Ascending aorta (tissue), 2 donors: ENCODE results near the gene SNRNP25. TPM values are rescaled to one million over a fixed set of nuclear protein-coding genes. Genes with fewer than 3 reads are reported as not detected.

Source experiments
- DNase-seq, 2 donors: peaks; one replicate each; pipeline ENCODE4 v3.0.0-alpha.2; 2019; ENCODE audit warnings: low spot score in 2 of 2
- H3K27ac ChIP-seq, 2 donors: fragments of 200-600 bp; sonication (generic); one replicate each; pipeline ENCODE4 v1.5.1; 2016 to 2017; ENCODE audit warnings: mild to moderate bottlenecking in 1 of 2
- H3K27me3 ChIP-seq: fragments of 200-600 bp; sonication (generic); one replicate; pipeline ENCODE4 v1.5.1; 2017
- H3K36me3 ChIP-seq, 2 donors: fragments of 200-600 bp; sonication (generic); one replicate each; pipeline ENCODE4 v1.5.1; 2016
- H3K4me1 ChIP-seq, 2 donors: fragments of 200-600 bp; sonication (generic); one replicate each; pipeline ENCODE4 v1.5.1; 2016 to 2017; ENCODE audit warnings: mild to moderate bottlenecking in 1 of 2
- H3K4me3 ChIP-seq, 2 donors: fragments of 200-600 bp; sonication (generic); one replicate each; pipeline ENCODE4 v1.5.1; 2016 to 2017; ENCODE audit warnings: mild to moderate bottlenecking in 1 of 2
- H3K9me3 ChIP-seq, 2 donors: fragments of 200-600 bp; sonication (generic); one replicate each; pipeline ENCODE4 v1.5.1; 2016
- CTCF ChIP-seq, 3 experiments: fragments of 200-600 bp in 2 of 3; fragments of 450-650 bp in 1 of 3; sonication (generic) in 2 of 3; IDR thresholded peaks; one replicate each; pipeline ENCODE4 v1.5.1; 2016 to 2019; ENCODE audit warnings: antibody characterized with exemption in 3 of 3, mild to moderate bottlenecking in 1 of 3, moderate library complexity in 1 of 3
- intact Hi-C: fragments of 100-400 bp; cut with DNase I; formaldehyde crosslinking; loops from one replicate; pipeline ENCODE4 v1.15.1; 2023
- total RNA-seq: library from RNA; depleted of rRNA; stranded (reverse); fragments of >200 nt; gene quantifications from one replicate; pipeline ENCODE4 v1.1.0, GENCODE V29; 2016

SNRNP25 gene
- total RNA-seq, 1 donor from 2014 or later: not detected

GRCh38 chr16:97822-98221 lies 44.2 kb downstream of the SNRNP25 start:
- no peaks in the 10 kb centered on the region for H3K27me3 ChIP-seq
- H3K27ac ChIP-seq: no peak overlapping the region
- H3K36me3 ChIP-seq: peaks cover 2 to 13% of the 10 kb centered on the region in 2 donors
- DNase-seq: no peak
- H3K9me3 ChIP-seq: no peaks in the 10 kb centered on the region
- TF ChIP-seq CTCF (IDR thresholded peaks at IDR 0.05): no peak
- intact Hi-C loops: loop anchor here (1.0 kb wide), 1 partner anchor 33 kb away; no protein-coding TSS in a partner anchor
- peaks cover 11 to 26% of the 10 kb centered on the region in 2 donors for H3K4me1 ChIP-seq
- H3K4me3 ChIP-seq: no peak overlapping the region

GRCh38 chr16:100989-101388 lies 47.4 kb downstream of the SNRNP25 start:
- H3K27ac ChIP-seq: peak overlapping the region; percentile 83 to 84
- no peak for TF ChIP-seq CTCF (IDR thresholded peaks at IDR 0.05)
- H3K4me1 ChIP-seq: peaks cover 17 to 36% of the 10 kb centered on the region in 2 donors
- intact Hi-C loops: no loop called here
- H3K27me3 ChIP-seq: no peaks in the 10 kb centered on the region
- DNase-seq: no peak
- H3K4me3 ChIP-seq: no peak overlapping the region
- H3K36me3 ChIP-seq: peaks cover 0 to 11% of the 10 kb centered on the region in 2 donors
- no peaks in the 10 kb centered on the region for H3K9me3 ChIP-seq

- intact Hi-C loops: no loop called here
- no peak for DNase-seq
- H3K27me3 ChIP-seq: no peaks in the 10 kb centered on the region
- H3K4me3 ChIP-seq: peak overlapping the region in 1 of 2 donors; percentile 21
- no peaks in the 10 kb centered on the region for H3K9me3 ChIP-seq
- H3K36me3 ChIP-seq: peaks cover 0 to 11% of the 10 kb centered on the region in 2 donors
- peaks cover 17 to 36% of the 10 kb centered on the region in 2 donors for H3K4me1 ChIP-seq
- H3K27ac ChIP-seq: peak overlapping the region; percentile 83 to 84
- TF ChIP-seq CTCF (IDR thresholded peaks at IDR 0.05): no peak
Measured at GRCh38 chr16:101586-101985, 48.0 kb downstream of the SNRNP25 start.

GRCh38 chr16:102060-102855 lies 48.6 kb downstream of the SNRNP25 start:
- Histone ChIP-seq H3K27ac (peak overlapping the region; percentile 83 to 84), H3K9me3 (no peaks in the 10 kb centered on the region), H3K4me3 (peak overlapping the region in 1 of 2 donors; percentile 21), H3K36me3 (peaks cover 0 to 11% of the 10 kb centered on the region in 2 donors), H3K4me1 (peaks cover 17 to 35% of the 10 kb centered on the region in 2 donors), H3K27me3 (no peaks in the 10 kb centered on the region)
- intact Hi-C loops: no loop called here
- peak in 2 of 3 experiments; percentile 12 to 14 for TF ChIP-seq CTCF (IDR thresholded peaks at IDR 0.05)
- DNase-seq: peak; percentile 61 to 92

GRCh38 chr16:104355-104754 lies 50.7 kb downstream of the SNRNP25 start:
- Histone ChIP-seq H3K4me3 (no peak overlapping the region), H3K36me3 (peaks cover 0 to 4% of the 10 kb centered on the region in 2 donors), H3K9me3 (no peaks in the 10 kb centered on the region), H3K27me3 (no peaks in the 10 kb centered on the region), H3K4me1 (peaks cover 17 to 29% of the 10 kb centered on the region in 2 donors), H3K27ac (peak overlapping the region; percentile 83 to 84)
- no peak for TF ChIP-seq CTCF (IDR thresholded peaks at IDR 0.05)
- intact Hi-C loops: no loop called here
- DNase-seq: no peak
